ENCODE data around the gene CEPT1. TPM values are rescaled to one million over a fixed set of nuclear protein-coding genes. Genes with fewer than 3 reads are reported as not detected.
A peak's percentile ranks its signal among the peaks of the same experiment; 100 is the strongest.

Gene CEPT1
- total and polyA plus RNA-seq, 2 of the 13 experiments (the other 11 are each of a cell fraction or from before 2014, with no cell fraction given): 35.7 to 48.2 TPM

DNA sequence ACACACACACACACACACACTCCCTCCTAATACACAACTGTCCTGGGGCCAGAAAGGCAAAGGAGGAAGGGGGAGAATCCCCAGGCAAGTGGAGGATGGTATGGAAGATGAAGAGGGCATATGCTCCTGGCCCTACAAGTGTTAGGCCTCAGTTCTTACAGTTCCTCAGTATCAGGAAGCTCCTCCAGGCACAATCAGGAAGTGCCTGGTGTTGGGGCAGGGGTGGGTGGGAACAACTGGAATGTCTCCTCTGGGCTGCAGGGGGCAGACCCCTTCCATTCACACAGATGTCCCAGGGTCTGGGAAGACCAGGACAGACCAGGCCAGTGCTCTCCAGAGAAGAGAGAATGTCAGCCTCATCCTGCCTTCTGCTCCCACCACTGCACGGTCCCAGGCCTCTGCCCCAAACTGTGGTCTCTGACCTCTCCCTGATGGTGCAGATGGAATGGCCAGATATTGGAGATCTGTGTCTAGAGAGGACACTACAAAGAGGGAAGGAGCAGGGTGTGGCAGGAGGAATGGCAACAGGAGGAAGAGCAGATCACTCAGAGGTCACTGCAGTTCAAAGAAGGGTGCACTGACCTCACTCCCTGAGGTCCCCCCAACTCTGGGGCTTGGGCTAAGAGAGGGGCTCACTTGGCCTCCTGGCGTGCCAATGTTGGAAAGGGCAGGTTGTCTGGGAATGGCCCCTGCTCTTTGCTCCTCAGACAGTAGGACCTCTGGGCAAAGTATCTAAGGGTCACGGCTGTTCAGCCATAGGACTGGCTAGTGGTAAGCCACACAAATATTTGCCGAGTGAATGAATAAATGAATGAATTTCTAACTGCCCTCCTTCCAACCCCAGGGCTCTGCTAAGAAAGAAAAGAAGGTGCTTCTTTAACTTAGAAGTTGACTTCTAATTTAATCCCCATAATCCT, 62.9 kb downstream of the CEPT1 start (continued):
- TF ChIP-seq, protein P1, sequence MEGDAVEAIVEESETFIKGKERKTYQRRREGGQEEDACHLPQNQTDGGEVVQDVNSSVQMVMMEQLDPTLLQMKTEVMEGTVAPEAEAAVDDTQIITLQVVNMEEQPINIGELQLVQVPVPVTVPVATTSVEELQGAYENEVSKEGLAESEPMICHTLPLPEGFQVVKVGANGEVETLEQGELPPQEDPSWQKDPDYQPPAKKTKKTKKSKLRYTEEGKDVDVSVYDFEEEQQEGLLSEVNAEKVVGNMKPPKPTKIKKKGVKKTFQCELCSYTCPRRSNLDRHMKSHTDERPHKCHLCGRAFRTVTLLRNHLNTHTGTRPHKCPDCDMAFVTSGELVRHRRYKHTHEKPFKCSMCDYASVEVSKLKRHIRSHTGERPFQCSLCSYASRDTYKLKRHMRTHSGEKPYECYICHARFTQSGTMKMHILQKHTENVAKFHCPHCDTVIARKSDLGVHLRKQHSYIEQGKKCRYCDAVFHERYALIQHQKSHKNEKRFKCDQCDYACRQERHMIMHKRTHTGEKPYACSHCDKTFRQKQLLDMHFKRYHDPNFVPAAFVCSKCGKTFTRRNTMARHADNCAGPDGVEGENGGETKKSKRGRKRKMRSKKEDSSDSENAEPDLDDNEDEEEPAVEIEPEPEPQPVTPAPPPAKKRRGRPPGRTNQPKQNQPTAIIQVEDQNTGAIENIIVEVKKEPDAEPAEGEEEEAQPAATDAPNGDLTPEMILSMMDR (CRISPR knock-in tag; IDR thresholded peaks at IDR 0.05): peak; percentile 38
- TF ChIP-seq PHF20 (CRISPR knock-in tag; IDR thresholded peaks at IDR 0.05) (no peak), SALL1 (CRISPR knock-in tag; IDR thresholded peaks at IDR 0.05) (0 out of 2 replicates have a peak, but pooled peaks have one; percentile 8)

DNA sequence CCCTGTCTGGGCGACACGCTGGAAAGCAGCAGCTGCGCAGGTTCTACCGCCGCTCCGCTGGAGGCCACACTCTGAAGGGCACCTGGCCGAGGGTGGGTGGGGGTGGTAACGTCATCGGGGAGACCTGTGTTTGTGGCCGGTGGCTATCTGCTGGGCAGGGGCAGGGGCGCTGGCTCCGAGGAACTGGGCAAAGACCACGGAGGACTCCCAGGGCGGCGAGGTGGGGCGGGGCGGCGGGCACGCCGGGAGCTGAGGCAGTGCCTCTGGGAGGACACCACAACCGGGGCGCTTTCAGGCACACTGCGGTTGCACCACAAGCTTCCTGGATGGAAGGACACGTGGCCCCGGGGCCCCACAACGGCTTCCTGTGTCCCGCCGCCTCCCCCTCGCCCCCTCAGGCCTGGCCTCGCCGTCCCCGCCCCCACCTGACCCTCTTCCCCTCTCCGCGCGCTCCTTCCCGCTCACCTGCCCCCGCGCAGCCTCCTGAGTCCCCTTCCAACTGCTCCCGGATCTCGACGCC, 63.7 kb downstream of the CEPT1 start:
- DNase-seq (ENCODE audit: low spot score): no peak
- ChIA-PET POLR2A (no interaction called here), CTCF (ENCODE audit: low intra/inter-chr PET ratio, low total read pairs) (no interaction called here)
- H3K27ac ChIP-seq (ENCODE audit: extremely low read length, insufficient read depth, low read length): no peak overlapping the region
- H3K36me3 ChIP-seq (replicated peaks in 1 of 2; ENCODE audit: control insufficient read depth in 1 of 2, insufficient read depth in 2 of 2, low read length in 2 of 2): no peaks in the 10 kb centered on the region
- no peak for TF ChIP-seq KLF16 (CRISPR knock-in tag; IDR thresholded peaks at IDR 0.05)
- TF ChIP-seq, protein P2, sequence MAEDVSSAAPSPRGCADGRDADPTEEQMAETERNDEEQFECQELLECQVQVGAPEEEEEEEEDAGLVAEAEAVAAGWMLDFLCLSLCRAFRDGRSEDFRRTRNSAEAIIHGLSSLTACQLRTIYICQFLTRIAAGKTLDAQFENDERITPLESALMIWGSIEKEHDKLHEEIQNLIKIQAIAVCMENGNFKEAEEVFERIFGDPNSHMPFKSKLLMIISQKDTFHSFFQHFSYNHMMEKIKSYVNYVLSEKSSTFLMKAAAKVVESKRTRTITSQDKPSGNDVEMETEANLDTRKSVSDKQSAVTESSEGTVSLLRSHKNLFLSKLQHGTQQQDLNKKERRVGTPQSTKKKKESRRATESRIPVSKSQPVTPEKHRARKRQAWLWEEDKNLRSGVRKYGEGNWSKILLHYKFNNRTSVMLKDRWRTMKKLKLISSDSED (CRISPR knock-in tag; IDR thresholded peaks at IDR 0.05): no peak
- ATAC-seq: no peak
- H3K79me2 ChIP-seq (ENCODE audit: insufficient read depth, low read length): no peaks in the 10 kb centered on the region
- in situ Hi-C loops (cut with HindIII; ENCODE audit: extremely low pct_ligation_motif_present, low pct_unique_long_range_greater_than_20kb) (no loop called here), intact Hi-C loops (cut with micrococcal nuclease; ENCODE audit: unreplicated experiment) (no loop called here)
- H3K4me1 ChIP-seq (ENCODE audit: insufficient read depth, low read length): peaks cover 63% of the 10 kb centered on the region
- no peak for FAIRE-seq
- H3K4me2 ChIP-seq (ENCODE audit: low read depth, low read length): peak overlapping the region; percentile 55; the same call in 1 of the 2 replicates
- BruUV-seq (replicated peaks): no TSS peak
- H4K20me1 ChIP-seq (ENCODE audit: insufficient read depth, low read length): no peaks in the 10 kb centered on the region
- no peak overlapping the region for H2AFZ ChIP-seq (ENCODE audit: low read length)
- H3K4me3 ChIP-seq (replicated peaks in 1 of 3; ENCODE audit: insufficient read depth in 1 of 3, low read depth in 2 of 3, low read length in 3 of 3): no peak overlapping the region
- H3K9ac ChIP-seq (ENCODE audit: insufficient read depth, low read depth, low read length): no peak overlapping the region
- H3K27me3 ChIP-seq (ENCODE audit: control insufficient read depth in 1 of 2, insufficient read depth in 2 of 2, low read length in 2 of 2): no peaks in the 10 kb centered on the region
- 87% methylated on average over 17 of the region's 41 CpGs for whole genome bisulfite sequencing (ENCODE audit: low lambda C conversion rate)
- H3K9me3 ChIP-seq (ENCODE audit: low read length): no peaks in the 10 kb centered on the region

Measured in HepG2 (cell line).